Urinary bladder (tissue), 4 donors: ENCODE data around the gene PDE11A. TPM values are rescaled to one million over a fixed set of nuclear protein-coding genes. Genes with fewer than 3 reads are reported as not detected.

Experiments used
- DNase-seq: peaks from one replicate; pipeline ENCODE4 v3.0.0-alpha.2; 2015; ENCODE audit errors: extremely low spot score
- H3K27ac ChIP-seq: one replicate; pipeline ENCODE4 v1.5.1; 2013; ENCODE audit warnings: low read depth, mild to moderate bottlenecking, moderate library complexity
- H3K36me3 ChIP-seq: one replicate; pipeline ENCODE4 v1.6.1; 2013; ENCODE audit warnings: mild to moderate bottlenecking, moderate library complexity; ENCODE audit not compliant: insufficient read depth
- H3K4me1 ChIP-seq: one replicate; pipeline ENCODE4 v1.6.1; 2013; ENCODE audit warnings: mild to moderate bottlenecking, moderate library complexity; ENCODE audit not compliant: insufficient read depth
- H3K4me3 ChIP-seq: one replicate; pipeline ENCODE4 v1.5.1; 2013; ENCODE audit warnings: low read depth, low read length
- WGBS: extraction: QIAGEN DNeasy Blood & Tissue Kit; methylation state at CpG from one replicate; pipeline ENCODE4 v1.1.7; 2013; 5-methylcytosine and 5-hydroxymethylcytosine counted together
- polyA plus RNA-seq: library from polyadenylated mRNA; stranded (reverse); fragments of 200-250 nt; gene quantifications from one replicate; pipeline ENCODE4 v1.2.3, GENCODE V29; 2013
- total RNA-seq: library from RNA; depleted of rRNA; stranded (reverse); fragments of >200 nt; gene quantifications from one replicate; pipeline ENCODE4 v1.2.3, GENCODE V29; 2014
- donor health status: healthy with polysubstance abuse.
- donor health status: healthy.

Gene PDE11A
- total and polyA plus RNA-seq, 2 donors = 0.11 to 1.3 TPM

GRCh38 chr2:178016612-178017011 is 56.0 kb downstream of the PDE11A start:
- no peak for DNase-seq
- H3K4me1 ChIP-seq = no peaks in the 10 kb centered on the region
- WGBS = 1% methylated on average over 1 of the region's 1 CpG
- no peak overlapping the region for H3K27ac ChIP-seq
- H3K36me3 ChIP-seq = no peaks in the 10 kb centered on the region
- no peak overlapping the region for H3K4me3 ChIP-seq

- Histone ChIP-seq H3K4me1 (no peaks in the 10 kb centered on the region), H3K36me3 (no peaks in the 10 kb centered on the region), H3K4me3 (no peak overlapping the region), H3K27ac (no peak overlapping the region)
- DNase-seq = no peak
- 75% methylated on average over 2 of the region's 2 CpGs for WGBS
These were observed 59.9 kb downstream of the PDE11A start for GRCh38 chr2:178012639-178013038.

DNA sequence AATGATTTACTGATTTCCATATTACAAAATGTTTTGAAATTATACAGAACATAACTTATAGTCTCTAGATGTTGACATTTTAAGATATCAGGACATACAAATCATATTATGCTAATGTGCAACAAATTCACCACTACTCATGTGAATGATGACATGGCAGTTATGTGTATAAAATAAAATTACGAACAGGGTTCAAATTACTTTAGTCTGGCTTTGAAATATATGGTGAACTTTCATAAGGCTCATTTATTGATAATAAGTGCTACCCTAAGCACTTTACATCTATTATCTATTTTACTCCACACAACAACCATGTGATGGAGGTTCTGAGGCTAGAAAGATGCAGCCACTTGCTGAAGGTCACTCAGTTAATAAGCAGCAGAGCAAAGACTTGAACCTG is 62.8 kb downstream of the PDE11A start:
- WGBS = 84% methylated on average over 1 of the region's 1 CpG
- H3K4me1 ChIP-seq = no peaks in the 10 kb centered on the region
- no peaks in the 10 kb centered on the region for H3K36me3 ChIP-seq
- H3K4me3 ChIP-seq = no peak overlapping the region
- no peak overlapping the region for H3K27ac ChIP-seq
- DNase-seq = no peak

DNA sequence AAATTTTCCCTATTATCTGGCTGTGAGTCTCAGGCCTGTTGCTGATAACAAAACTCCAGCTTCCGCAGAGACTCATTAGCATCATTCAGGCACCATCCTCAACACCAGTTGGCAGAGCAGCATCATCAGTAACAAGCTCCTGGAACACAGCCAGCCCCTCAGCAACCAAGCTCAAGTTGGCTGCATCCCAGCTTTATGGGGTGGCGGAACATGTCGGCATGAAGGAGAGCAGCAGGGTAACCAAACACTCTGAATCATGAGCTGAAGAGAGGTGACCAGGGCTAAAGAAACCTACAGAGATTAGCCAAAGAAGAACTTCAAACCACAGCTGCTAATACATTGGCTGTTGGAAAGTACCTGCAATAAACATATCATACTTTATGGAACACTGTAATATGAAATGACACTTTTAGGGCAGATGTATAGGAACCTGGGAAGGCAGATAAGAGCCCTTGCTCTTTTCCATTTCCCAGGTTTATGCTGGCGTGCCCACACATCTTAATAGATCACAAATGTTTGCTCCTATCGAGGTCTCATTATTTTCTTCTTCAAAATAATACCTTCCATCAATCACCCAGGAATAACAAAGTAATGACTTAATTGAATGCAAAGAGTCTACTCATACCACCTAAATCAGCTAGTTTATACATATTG is 63.8 kb downstream of the PDE11A start:
- 46% methylated on average over 5 of the region's 5 CpGs for WGBS
- no peak for DNase-seq
- Histone ChIP-seq H3K27ac (no peak overlapping the region), H3K4me1 (no peaks in the 10 kb centered on the region), H3K36me3 (no peaks in the 10 kb centered on the region), H3K4me3 (no peak overlapping the region)

DNA sequence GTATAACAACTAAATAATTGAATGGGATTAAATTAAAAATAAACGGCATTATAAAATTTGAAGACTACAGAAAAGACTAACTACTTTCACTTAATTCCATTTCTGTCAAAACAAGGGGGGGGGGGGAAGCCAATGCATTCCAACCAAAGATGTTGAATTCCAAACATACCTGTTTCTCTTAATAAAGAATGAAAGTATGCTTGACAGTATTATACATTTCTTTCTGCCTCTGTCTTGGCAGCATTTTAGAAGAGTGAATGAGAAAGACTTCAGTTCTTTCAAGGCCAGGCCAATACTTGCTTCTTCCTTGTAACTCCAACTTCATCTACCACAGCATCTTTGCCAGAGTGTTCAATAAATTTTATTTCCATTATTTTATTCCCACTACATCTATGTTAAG is 65.9 kb downstream of the PDE11A start:
- WGBS = 90% methylated on average over 1 of the region's 1 CpG
- Histone ChIP-seq H3K27ac (no peak overlapping the region), H3K4me3 (no peak overlapping the region), H3K4me1 (no peaks in the 10 kb centered on the region), H3K36me3 (no peaks in the 10 kb centered on the region)
- DNase-seq = no peak

DNA sequence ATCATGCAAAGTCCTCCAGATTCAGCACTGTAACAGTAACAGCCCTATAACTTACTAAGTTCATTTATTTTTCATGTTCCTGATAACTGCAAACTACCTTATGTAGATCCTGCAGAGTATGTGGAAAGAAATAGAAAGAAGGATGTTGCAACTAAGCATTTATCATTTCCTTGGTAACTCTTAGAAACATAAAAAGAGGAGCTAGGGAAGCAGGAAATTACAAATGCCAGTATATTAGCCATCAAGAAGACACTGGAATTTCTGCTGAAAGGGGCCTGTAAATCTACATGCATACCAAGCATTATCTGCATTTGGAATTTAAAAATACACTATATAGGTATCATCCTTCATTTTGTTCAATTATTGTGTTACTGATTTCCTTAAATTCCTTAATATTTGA is 66.8 kb downstream of the PDE11A start:
- H3K36me3 ChIP-seq = no peaks in the 10 kb centered on the region
- H3K27ac ChIP-seq = no peak overlapping the region
- no peak overlapping the region for H3K4me3 ChIP-seq
- DNase-seq = no peak
- H3K4me1 ChIP-seq = no peaks in the 10 kb centered on the region

DNA sequence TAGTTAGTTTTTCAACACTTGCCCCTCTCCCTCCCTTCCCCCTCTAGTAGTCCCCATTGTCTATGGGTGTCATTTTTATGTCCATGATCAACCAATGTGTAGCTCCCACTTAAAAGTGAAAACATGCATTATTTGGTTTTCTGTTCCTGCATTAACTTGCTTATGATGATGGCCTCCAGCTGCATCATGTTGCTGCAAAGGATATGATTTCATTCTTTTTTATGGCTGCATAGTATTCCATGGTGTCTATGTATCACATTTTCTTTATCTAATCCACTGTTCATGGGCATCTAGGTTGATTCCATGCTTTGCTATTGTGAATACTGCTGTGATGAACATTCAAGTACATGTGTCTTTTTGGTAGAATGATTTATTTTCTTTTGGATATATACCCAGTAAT is 70.5 kb downstream of the PDE11A start:
- no peak overlapping the region for H3K4me3 ChIP-seq
- no peaks in the 10 kb centered on the region for H3K36me3 ChIP-seq
- no peak for DNase-seq
- no peaks in the 10 kb centered on the region for H3K4me1 ChIP-seq
- H3K27ac ChIP-seq = no peak overlapping the region

GRCh38 chr2:177998996-177999395 is 73.6 kb downstream of the PDE11A start:
- WGBS = 51% methylated on average over 4 of the region's 4 CpGs
- no peaks in the 10 kb centered on the region for H3K36me3 ChIP-seq
- H3K27ac ChIP-seq = no peak overlapping the region
- no peak overlapping the region for H3K4me3 ChIP-seq
- DNase-seq = no peak
- H3K4me1 ChIP-seq = no peaks in the 10 kb centered on the region

GRCh38 chr2:177998006-177998405 is 74.6 kb downstream of the PDE11A start:
- Histone ChIP-seq H3K27ac (no peak overlapping the region), H3K4me3 (no peak overlapping the region), H3K4me1 (no peaks in the 10 kb centered on the region), H3K36me3 (no peaks in the 10 kb centered on the region)
- no peak for DNase-seq
- WGBS = 34% methylated on average over 2 of the region's 2 CpGs

- WGBS = 84% methylated on average over 2 of the region's 2 CpGs
- Histone ChIP-seq H3K36me3 (no peaks in the 10 kb centered on the region), H3K27ac (no peak overlapping the region), H3K4me1 (no peaks in the 10 kb centered on the region), H3K4me3 (no peak overlapping the region)
- DNase-seq = no peak
These were observed 79.6 kb downstream of the PDE11A start for GRCh38 chr2:177992992-177993391.

- 66% methylated on average over 4 of the region's 4 CpGs for WGBS
- DNase-seq = no peak
- H3K4me1 ChIP-seq = no peaks in the 10 kb centered on the region
- no peak overlapping the region for H3K27ac ChIP-seq
- H3K4me3 ChIP-seq = no peak overlapping the region
- no peaks in the 10 kb centered on the region for H3K36me3 ChIP-seq
These were observed 83.3 kb downstream of the PDE11A start for GRCh38 chr2:177989029-177989885.

- WGBS = 32% methylated on average over 1 of the region's 1 CpG
- no peaks in the 10 kb centered on the region for H3K4me1 ChIP-seq
- no peak for DNase-seq
These were observed 87.8 kb downstream of the PDE11A start for GRCh38 chr2:177984749-177985148.

DNA sequence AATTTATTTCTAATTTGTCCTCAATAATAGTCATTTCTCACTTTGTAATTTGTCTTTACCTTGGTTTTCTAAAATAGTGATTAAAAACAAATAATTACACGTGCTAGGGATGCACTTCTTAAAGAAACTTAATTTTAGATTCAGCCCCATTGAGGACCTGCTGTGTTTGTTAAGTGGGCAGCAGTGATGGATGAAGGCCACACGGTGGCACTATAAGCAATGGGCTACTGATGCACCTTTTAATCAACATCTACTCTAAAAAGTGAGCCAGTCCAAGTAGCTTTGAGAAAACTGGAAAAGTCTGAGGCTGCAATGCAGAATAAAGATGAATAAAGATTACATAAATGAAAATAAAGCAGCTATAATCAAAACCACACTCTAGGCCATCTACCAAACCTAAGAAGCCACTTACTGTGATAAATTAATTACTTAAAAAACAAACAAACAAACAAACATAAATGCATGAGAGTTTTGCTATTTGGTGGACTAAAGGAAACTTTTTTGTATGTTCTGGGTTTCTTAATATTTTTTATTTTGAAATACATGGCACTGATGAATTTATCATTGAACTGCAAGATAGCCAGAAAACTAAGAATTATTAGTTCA is 89.3 kb downstream of the PDE11A start:
- H3K36me3 ChIP-seq = no peaks in the 10 kb centered on the region
- 2% methylated on average over 2 of the region's 2 CpGs for WGBS
- no peak overlapping the region for H3K4me3 ChIP-seq
- DNase-seq = no peak
- H3K4me1 ChIP-seq = no peaks in the 10 kb centered on the region
- no peak overlapping the region for H3K27ac ChIP-seq

More at GRCh38 chr2:177984749-177985148, 87.8 kb downstream of the PDE11A start:
- H3K36me3 ChIP-seq = no peaks in the 10 kb centered on the region
- no peak overlapping the region for H3K4me3 ChIP-seq
- H3K27ac ChIP-seq = no peak overlapping the region

DNA sequence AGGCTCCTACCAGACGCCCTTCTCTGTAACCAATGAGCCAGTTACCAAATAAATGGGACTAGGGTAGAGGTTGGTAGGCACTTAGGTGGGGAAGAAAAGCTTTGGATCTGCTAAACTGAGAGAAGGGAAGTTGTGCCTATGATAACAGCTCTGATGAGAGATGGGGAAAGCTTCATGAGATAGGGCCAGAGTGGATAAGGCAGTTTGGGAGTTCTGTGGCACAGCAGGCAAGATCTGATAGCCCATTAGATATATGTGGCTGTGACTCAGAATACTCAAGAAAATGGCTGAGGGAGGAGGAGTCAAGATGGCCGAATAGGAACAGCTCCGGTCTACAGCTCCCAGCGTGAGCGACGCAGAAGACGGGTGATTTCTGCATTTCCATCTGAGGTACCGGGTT is 99.8 kb downstream of the PDE11A start:
- WGBS = 90% methylated on average over 7 of the region's 8 CpGs

More for the DNA sequence above, 99.8 kb downstream of the PDE11A start:
- H3K27ac ChIP-seq = no peak overlapping the region
- no peaks in the 10 kb centered on the region for H3K4me1 ChIP-seq
- no peaks in the 10 kb centered on the region for H3K36me3 ChIP-seq
- DNase-seq = no peak
- H3K4me3 ChIP-seq = no peak overlapping the region
